HepG2 (cell line): ENCODE data around the gene PURB. TPM values are rescaled to one million over a fixed set of nuclear protein-coding genes. Genes with fewer than 3 reads are reported as not detected.

Experiments
- CBFB ChIP-seq: sonication (generic); formaldehyde crosslinking; IDR thresholded peaks from 2 replicates; pipeline ENCODE4 v1.4.0; 2020; ENCODE audit warnings: missing genetic modification reagents
- HOXA7 ChIP-seq: sonication (generic); formaldehyde crosslinking; IDR thresholded peaks from 2 replicates; pipeline ENCODE4 v1.8.1; 2022; ENCODE audit warnings: mild to moderate bottlenecking, missing genetic modification reagents, moderate library complexity
- MTF1 ChIP-seq: sonication (generic); formaldehyde crosslinking; IDR thresholded peaks from 2 replicates; pipeline ENCODE4 v1.5.0; 2020; ENCODE audit warnings: missing genetic modification reagents
- SALL1 ChIP-seq: sonication (generic); formaldehyde crosslinking; IDR thresholded peaks from 2 replicates; pipeline ENCODE4 v1.8.0; 2022; ENCODE audit warnings: mild to moderate bottlenecking, missing genetic modification reagents
- SMAD9 ChIP-seq: sonication (generic); formaldehyde crosslinking; IDR thresholded peaks from 2 replicates; pipeline ENCODE4 v1.5.1; 2020; ENCODE audit warnings: mild to moderate bottlenecking, missing genetic modification reagents
- SRY ChIP-seq: sonication (generic); formaldehyde crosslinking; IDR thresholded peaks from 2 replicates; pipeline ENCODE4 v1.8.0; 2022; ENCODE audit warnings: mild to moderate bottlenecking, missing genetic modification reagents
- TEAD2 ChIP-seq: sonication (generic); formaldehyde crosslinking; IDR thresholded peaks from 2 replicates; pipeline ENCODE4 v1.9.0; 2021; ENCODE audit warnings: missing genetic modification reagents
- ZNF350 ChIP-seq: sonication (generic); formaldehyde crosslinking; IDR thresholded peaks from 2 replicates; pipeline ENCODE4 v1.4.0; 2020; ENCODE audit warnings: mild to moderate bottlenecking, low read depth, missing genetic modification reagents, borderline replicate concordance
- ZNF614 ChIP-seq: IDR thresholded peaks from 2 replicates; pipeline ENCODE4 v1.6.1; 2018; ENCODE audit warnings: missing biosample characterization, missing genetic modification reagents, inconsistent platforms, borderline replicate concordance
- ZNF615 ChIP-seq: sonication (generic); formaldehyde crosslinking; IDR thresholded peaks from 2 replicates; pipeline ENCODE4 v1.5.0; 2020; ENCODE audit warnings: mild to moderate bottlenecking, missing genetic modification reagents, borderline replicate concordance
- ZNF766 ChIP-seq: sonication (generic); formaldehyde crosslinking; IDR thresholded peaks from 2 replicates; pipeline ENCODE4 v1.5.0; 2020; ENCODE audit warnings: missing genetic modification reagents, borderline replicate concordance
- ZNF883 ChIP-seq: sonication (generic); formaldehyde crosslinking; IDR thresholded peaks from 2 replicates; pipeline ENCODE4 v1.5.1; 2020; ENCODE audit warnings: mild to moderate bottlenecking, missing genetic modification reagents; ENCODE audit errors: not compliant biosample characterization
- polyA plus RNA-seq, 8 experiments: library from polyadenylated mRNA; depleted of rRNA in 3 of 8; stranded (reverse) in 7 of 8; unstranded in 1 of 8; fragments of >200 nt; fragmentation: Illumina TruSeq in 4 of 8; extraction: Trizol in 4 of 8; gene quantifications; 2 replicates each; pipeline versions ENCODE4 v1.2.1 to v1.2.3, GENCODE V29; 2011 to 2016; ENCODE audit warnings: low read depth in 4 of 8, missing spikeins in 1 of 8, mixed read lengths in 1 of 8; ENCODE audit not compliant: insufficient read depth in 1 of 8
- total RNA-seq, 5 experiments: library from RNA; depleted of rRNA; stranded (reverse); fragments of >200 nt; fragmentation: Illumina TruSeq; extraction: Trizol; gene quantifications; 2 replicates each; pipeline ENCODE4 v1.2.3, GENCODE V29; 2016; ENCODE audit warnings: low read depth in 1 of 5
- TF ChIP-seq, protein P1 (sequence below), 2 experiments: fragments of 450-650 bp in 1 of 2; sonication (generic) in 1 of 2; formaldehyde crosslinking in 1 of 2; IDR thresholded peaks; 2 replicates each; pipeline versions ENCODE4 v1.6.1 to v1.8.0; 2016 to 2022; ENCODE audit warnings: antibody characterized with exemption in 1 of 2, mild to moderate bottlenecking in 1 of 2, missing genetic modification reagents in 1 of 2
- TF ChIP-seq, protein P2 (sequence below): sonication (generic); formaldehyde crosslinking; IDR thresholded peaks from 2 replicates; pipeline ENCODE4 v1.4.0; 2020; ENCODE audit warnings: missing genetic modification reagents

PURB gene
- total and polyA plus RNA-seq, 2 of the 13 experiments (the other 11 are each of a cell fraction or from before 2014, with no cell fraction given): 2.3 to 4.3 TPM

DNA sequence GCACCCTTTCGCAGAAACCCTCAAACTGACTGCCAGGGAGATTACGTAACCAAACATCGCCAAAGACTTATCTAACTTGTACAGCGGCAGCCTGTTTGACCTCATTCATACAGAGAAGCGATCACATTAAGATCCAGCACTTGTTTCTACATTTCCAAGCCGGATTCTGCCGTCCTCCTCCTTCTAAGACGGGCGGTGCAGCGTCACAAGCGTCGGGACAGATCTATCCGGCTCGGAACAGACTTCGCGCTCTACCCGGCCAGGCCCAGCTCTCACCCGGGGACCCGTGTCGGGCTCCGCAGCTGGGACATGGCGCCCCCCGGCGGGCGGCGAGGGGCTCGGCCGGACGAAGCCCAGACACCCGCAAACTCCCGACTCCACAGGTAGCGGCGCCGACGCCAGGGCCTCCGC is 37.8 kb downstream of the PURB start (continued):
- TF ChIP-seq HOXA7 (CRISPR knock-in tag): no peak
- TF ChIP-seq SMAD9: no peak
- TF ChIP-seq, protein P1, sequence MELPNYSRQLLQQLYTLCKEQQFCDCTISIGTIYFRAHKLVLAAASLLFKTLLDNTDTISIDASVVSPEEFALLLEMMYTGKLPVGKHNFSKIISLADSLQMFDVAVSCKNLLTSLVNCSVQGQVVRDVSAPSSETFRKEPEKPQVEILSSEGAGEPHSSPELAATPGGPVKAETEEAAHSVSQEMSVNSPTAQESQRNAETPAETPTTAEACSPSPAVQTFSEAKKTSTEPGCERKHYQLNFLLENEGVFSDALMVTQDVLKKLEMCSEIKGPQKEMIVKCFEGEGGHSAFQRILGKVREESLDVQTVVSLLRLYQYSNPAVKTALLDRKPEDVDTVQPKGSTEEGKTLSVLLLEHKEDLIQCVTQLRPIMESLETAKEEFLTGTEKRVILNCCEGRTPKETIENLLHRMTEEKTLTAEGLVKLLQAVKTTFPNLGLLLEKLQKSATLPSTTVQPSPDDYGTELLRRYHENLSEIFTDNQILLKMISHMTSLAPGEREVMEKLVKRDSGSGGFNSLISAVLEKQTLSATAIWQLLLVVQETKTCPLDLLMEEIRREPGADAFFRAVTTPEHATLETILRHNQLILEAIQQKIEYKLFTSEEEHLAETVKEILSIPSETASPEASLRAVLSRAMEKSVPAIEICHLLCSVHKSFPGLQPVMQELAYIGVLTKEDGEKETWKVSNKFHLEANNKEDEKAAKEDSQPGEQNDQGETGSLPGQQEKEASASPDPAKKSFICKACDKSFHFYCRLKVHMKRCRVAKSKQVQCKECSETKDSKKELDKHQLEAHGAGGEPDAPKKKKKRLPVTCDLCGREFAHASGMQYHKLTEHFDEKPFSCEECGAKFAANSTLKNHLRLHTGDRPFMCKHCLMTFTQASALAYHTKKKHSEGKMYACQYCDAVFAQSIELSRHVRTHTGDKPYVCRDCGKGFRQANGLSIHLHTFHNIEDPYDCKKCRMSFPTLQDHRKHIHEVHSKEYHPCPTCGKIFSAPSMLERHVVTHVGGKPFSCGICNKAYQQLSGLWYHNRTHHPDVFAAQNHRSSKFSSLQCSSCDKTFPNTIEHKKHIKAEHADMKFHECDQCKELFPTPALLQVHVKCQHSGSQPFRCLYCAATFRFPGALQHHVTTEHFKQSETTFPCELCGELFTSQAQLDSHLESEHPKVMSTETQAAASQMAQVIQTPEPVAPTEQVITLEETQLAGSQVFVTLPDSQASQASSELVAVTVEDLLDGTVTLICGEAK (IDR thresholded peaks at IDR 0.05): no peak
- TF ChIP-seq, protein P1 (CRISPR knock-in tag; IDR thresholded peaks at IDR 0.05): peak; percentile 45; the same call in 1 of the 2 replicates
- TF ChIP-seq ZNF350: no peak
- peak; percentile 43 for TF ChIP-seq SALL1 (CRISPR knock-in tag)
- 0 out of 2 replicates have a peak, but pooled peaks have one; percentile 33 for TF ChIP-seq SRY (CRISPR knock-in tag)
- TF ChIP-seq TEAD2 (CRISPR knock-in tag): no peak
- no peak for TF ChIP-seq ZNF883 (CRISPR knock-in tag)
- TF ChIP-seq, protein P2, sequence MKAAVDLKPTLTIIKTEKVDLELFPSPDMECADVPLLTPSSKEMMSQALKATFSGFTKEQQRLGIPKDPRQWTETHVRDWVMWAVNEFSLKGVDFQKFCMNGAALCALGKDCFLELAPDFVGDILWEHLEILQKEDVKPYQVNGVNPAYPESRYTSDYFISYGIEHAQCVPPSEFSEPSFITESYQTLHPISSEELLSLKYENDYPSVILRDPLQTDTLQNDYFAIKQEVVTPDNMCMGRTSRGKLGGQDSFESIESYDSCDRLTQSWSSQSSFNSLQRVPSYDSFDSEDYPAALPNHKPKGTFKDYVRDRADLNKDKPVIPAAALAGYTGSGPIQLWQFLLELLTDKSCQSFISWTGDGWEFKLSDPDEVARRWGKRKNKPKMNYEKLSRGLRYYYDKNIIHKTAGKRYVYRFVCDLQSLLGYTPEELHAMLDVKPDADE: no peak
- TF ChIP-seq MTF1 (CRISPR knock-in tag): no peak
- TF ChIP-seq ZNF766: no peak
- 0 out of 2 replicates have a peak, but pooled peaks have one; percentile 25 for TF ChIP-seq ZNF614 (CRISPR knock-in tag)
- no peak for TF ChIP-seq ZNF615 (CRISPR knock-in tag)
- no peak for TF ChIP-seq CBFB (CRISPR knock-in tag)
